NCI-H2029 (cell line): ENCODE results near the gene POLR2L.
A peak's percentile ranks its signal among the peaks of the same experiment; 100 is the strongest.

Experiments used
- DNase-seq: peaks from one replicate; lab custom pipeline; 2025; lab: John Stamatoyannopoulos, UW

Gene POLR2L

GRCh38 chr11:842370-843002 lies at the start of gene POLR2L, which contains the start of gene TSPAN4:
Gene POLR2L (minus strand): TSS chr11:842529. CDS start chr11:842508, 21 bp downstream.
Gene TSPAN4 (plus strand): TSS chr11:842852. CDS start chr11:850305, 7,453 bp downstream.
- peak; percentile 82 for DNase-seq

GRCh38 chr11:890794-891540 lies 48.6 kb upstream of the POLR2L start:
- DNase-seq = no peak

DNA sequence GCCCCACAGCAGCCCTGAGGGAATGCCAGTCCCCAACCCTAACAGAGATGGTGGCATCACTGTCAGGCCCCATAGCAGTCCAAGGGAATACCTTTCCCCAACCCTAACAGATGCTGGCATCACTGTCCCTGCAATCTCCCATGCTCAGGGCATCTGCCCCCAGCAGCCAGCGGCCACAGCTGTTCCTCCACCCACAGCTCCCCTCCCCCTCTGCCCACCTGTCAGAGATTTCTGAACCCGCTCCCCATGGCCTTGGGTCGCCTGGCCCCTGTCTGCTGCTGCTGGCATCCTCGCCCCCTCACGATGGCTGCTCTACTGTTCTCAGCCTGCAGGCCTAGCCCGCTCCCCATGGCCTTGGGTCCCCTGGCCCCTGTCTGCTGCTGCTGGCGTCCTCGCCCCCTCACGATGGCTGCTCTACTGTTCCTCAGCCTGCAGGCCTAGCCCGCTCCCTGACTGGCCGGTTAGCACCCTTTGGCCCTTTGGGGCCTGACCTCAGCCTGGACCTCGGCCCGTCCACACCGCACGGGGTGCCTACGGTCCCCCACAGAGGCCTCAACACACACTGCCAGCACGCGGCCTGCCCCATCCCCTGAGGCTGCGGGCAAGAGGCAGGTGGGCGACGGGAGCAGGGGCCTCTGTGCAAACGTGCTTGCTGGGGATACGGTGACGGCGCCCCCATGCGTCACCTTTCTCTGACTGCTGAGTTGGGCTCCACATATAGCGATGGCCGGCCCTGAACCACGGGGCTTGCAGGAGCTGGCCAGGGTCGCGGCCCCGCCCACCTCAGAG lies 47.6 kb upstream of the POLR2L start:
- no peak for DNase-seq

DNA sequence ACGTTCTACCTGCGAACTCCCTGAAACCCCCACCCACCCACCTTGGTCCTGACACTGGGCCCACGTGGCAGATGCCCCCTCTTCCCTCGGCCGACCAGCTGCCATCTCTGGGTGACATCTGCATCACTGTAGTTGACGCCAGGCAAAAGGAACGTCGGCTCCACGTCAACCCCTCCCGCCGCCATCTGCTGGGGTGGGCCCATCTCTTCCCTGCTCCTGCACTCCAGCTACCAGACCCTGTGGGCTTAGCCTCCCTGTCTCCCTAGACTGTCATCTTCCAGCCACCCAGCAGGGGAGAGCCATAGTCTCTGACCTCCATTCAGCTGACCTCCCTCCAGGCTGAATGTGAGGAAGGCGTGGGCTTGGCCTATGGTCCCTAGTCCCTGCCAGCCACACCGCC lies 46.9 kb upstream of the POLR2L start:
- no peak for DNase-seq

DNA sequence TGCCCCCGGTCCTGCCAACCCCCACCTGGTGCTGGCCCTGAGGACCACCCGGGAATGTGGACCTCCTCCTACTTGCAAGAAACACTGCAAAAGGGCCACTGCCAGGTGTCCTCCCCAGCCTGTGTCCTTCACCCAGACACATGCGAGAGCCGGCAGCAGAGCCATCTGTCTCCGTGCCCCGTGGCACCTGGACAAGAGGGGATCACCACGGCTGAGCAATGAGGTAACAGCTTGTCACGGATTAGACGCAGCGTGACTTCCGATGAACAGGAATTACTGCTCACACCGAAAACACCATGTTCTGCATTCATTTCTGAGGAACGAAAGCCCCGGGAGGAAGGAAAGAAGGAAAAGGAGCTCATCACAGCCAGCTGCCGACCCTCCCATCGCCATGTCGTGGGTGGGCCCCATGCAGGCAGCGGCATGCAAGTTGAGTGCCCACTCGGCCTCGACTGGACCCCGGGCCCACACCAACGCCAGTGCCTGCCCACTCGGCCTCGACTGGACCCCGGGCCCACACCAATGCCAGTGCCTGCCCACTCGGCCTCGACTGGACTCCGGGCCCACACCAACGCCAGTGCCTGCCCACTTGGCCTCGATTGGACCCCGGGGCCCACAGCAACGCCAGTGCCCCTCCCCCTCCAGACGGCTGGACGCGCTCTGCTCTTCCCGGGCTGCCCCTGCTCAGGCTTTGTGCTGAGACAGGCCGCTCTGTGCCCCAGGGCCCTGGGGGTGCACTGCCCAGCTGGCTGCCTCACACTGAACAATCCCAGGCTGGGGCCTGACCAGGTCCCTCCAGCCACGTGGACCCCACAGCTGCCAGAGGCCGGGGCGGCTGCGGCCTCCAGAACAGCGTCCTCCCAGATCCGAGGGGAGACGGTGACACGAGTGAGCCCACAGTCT lies 46.2 kb upstream of the POLR2L start:
- DNase-seq = no peak

- no peak for DNase-seq
These were observed 45.3 kb upstream of the POLR2L start for GRCh38 chr11:887589-887988.

DNA sequence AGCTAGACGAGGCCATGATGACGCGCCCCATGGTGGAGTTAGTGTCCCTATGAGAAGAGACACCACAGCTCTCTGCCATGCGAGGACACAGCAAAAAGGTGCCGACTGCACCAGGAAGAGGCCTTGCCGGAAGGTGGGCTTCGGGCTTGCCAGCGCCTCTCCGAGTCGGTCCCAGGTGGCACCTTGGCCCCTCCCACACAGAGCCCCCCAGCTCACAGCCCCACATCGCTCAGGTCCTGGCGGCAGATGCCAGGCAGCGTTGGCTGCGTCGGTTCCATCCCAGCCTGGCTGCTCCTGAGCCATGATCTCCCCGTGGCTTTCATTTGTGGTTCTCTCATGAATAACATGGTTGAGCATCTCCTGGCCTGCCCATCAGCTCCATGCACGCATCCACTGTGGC lies 44.2 kb upstream of the POLR2L start:
- no peak for DNase-seq

GRCh38 chr11:884578-885070 lies 42.3 kb upstream of the POLR2L start:
- no peak for DNase-seq

- no peak for DNase-seq
These were observed 41.2 kb upstream of the POLR2L start for GRCh38 chr11:883527-883926.

DNA sequence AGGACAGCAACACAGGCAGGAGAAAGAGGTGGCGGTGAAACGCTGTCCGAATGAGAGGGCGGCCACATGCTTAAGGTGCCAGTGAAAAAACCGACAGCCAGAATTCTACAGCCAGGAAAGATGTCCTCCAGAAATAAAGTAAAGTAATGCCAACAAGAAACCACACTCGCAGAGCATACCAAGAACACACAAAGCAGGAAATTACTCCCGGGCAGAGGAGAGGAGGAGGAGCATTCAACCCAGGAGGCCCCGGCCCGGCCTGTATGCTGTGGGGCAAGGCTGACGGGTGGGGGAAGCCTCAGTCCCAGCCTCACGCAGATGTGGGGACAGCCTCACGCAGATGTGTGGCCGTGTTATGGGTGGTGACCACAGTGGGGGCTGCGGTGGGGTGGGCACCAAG lies 40.3 kb upstream of the POLR2L start:
- no peak for DNase-seq

DNA sequence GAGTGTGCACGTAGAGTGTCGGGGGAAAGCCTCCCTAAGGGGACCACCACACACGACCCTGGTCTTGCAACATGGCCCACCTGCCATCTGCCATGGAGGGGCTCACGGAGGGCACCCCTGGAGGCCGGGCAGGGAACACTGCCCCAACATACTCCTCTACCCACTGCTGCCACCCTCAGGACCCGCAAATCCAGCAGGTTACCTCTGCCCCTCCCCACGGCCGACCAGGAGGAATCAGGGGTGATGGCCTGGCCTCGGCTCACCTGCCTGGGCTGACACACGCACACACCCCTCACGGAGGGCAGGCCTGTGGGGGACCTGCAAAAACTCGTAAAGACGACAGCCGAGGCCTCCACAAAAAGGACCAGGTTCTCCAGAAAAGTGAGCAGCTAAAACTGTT lies 38.1 kb upstream of the POLR2L start:
- no peak for DNase-seq

GRCh38 chr11:877565-877964 lies 35.2 kb upstream of the POLR2L start:
- DNase-seq = no peak

DNA sequence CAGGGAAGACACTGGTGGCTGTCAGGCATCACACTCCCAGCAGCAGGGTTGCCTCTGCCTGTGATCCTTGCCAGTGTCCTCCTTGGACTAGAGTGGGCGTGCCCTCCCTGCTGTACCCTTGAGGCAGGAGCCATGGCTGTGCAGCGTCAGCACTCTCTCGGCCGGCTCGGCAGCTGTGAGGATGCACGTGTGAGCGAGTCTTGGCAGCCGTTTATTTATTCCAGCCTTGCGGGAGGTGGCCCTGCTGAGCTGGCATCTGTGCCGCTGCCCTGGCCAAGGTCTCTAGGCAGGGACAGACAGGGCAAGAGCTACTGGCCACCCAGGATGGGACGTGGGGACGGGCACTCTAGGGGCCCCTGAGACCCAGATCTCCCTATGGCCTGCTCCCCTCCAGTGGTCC lies 34.2 kb upstream of the POLR2L start:
- no peak for DNase-seq

DNA sequence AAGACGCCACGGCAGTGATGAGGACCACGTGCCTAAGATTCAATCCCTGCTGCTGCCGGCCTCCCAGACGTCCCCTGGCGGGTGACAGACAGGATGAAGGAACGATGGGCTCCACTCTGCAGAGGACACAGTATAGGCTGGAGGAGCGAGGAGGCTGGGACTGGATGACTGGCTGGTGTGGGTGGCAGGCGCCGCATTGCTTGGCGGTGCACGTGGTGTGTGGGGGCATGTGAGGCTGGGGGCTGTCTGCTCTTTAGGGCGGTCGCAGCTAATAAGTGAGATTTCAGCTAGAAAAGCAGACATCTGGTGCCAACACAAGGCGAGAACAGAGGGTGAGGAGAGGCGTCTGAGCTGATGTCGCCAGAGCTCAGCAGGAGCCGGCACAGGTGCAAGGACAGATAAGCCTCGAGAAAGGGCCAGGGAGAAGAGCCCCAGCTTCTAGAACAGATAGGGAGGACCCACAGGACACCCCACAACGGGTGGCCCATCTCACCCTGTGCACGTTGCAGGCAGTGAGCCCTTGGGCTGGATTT lies 33.5 kb upstream of the POLR2L start:
- no peak for DNase-seq

- DNase-seq = no peak
These were observed 32.9 kb upstream of the POLR2L start for GRCh38 chr11:875203-875602.

- no peak for DNase-seq
These were observed 31.4 kb upstream of the POLR2L start for GRCh38 chr11:873706-874105.

DNA sequence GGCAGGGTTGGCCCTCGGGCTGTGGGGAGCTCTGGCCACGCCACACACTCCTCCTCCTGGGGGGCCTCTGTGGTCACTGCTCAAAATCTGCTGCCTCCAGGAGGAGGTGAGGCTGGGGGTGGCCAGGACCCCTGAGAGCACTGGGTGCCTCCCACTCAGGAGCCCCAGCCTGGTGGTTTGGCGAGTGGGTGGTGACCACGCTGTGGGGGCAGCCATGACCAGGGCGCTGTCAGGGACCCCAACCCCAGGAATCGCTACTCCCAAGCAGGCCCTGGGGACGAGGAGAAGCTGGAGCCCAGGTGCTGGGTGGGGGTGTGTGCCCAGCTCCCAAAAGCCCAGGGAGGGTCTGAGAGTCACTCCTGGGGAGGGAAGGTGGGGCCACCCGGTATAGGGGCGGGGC lies 30.5 kb upstream of the POLR2L start:
- DNase-seq = no peak

DNA sequence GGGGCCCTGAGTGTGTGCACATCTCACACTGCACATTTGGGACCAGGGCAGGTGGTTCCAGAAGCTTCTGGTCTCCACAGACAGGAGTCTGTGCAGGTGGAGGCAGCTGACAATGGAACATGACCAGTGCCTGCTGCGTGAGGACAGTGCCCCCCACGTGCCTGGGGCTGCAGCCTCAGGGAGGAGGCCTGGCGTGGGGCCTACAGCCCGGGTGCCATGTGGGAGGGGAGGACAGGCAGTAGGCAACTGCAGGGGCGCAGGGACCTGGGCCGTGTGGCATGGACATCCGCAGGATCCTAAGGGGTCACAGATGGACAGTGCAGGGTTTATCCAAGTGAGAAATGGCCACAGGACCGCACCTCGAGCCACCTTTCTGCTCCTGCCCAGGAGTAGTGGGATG lies 29.1 kb upstream of the POLR2L start:
- DNase-seq = no peak

DNA sequence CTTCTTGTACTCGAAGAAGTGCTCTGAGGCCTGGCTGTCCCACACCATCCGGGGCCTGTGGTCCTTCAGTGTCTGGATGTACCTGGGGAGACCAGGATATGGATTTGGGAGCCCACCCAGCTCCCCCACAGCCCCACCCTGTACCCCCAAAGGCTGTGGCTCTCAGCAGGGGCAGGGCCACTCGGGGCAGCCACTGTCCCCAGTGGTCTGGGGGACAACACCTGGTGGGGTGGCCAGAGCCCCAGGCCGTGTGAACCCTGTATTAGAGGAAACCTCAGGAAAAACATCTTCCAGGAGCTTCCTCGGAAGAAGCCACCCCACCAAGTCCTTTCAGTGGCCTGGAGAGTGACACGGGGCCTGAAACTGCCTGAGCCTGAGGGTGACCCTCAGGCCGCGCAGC lies 28.1 kb upstream of the POLR2L start:
- DNase-seq = no peak

GRCh38 chr11:870127-870413 lies 27.7 kb upstream of the POLR2L start:
- DNase-seq = no peak

- no peak for DNase-seq
These were observed 27.2 kb upstream of the POLR2L start for GRCh38 chr11:869399-870126.
